OCI-LY7 (cell line): Measurements from ENCODE around the gene NFYC. TPM values are rescaled to one million over a fixed set of nuclear protein-coding genes. Genes with fewer than 3 reads are reported as not detected.

Experiments used
- BruUV-seq: library from RNA; stranded (reverse); fragments of 400-500 nt; replicated peaks from 2 replicates; lab custom pipeline; 2021; lab: Mats Ljungman, UMichigan
- CTCF ChIA-PET: fragments of 300-600 bp; sonication (Branson Sonifier 250); formaldehyde crosslinking; loops from one replicate; lab custom pipeline; 2022; ENCODE audit warnings: antibody characterized with exemption; ENCODE audit not compliant: unreplicated experiment; lab: Charles Lee
- POLR2A ChIA-PET: fragments of 300-600 bp; sonication (Branson Sonifier 250); formaldehyde crosslinking; loops from one replicate; lab custom pipeline; 2022; ENCODE audit warnings: antibody characterized with exemption; lab: Charles Lee
- DNase-seq: peaks from one replicate; pipeline ENCODE4 v3.0.0-alpha.2; 2015; ENCODE audit warnings: low spot score
- H2AFZ ChIP-seq: fragments of 200-600 bp; sonication (generic), shearing (Covaris generic); 2 replicates; pipeline ENCODE4 v1.6.1; 2014; ENCODE audit warnings: mild to moderate bottlenecking, antibody characterized with exemption, low read length, moderate library complexity
- H3K27ac ChIP-seq: fragments of 200-600 bp; sonication (generic); 2 replicates; pipeline ENCODE4 v1.5.1; 2014; ENCODE audit warnings: mixed run types, low read depth, mild to moderate bottlenecking, moderate library complexity, low read length, inconsistent platforms; ENCODE audit not compliant: poor library complexity, severe bottlenecking
- H3K36me3 ChIP-seq: fragments of 200-600 bp; sonication (generic); 2 replicates; pipeline ENCODE4 v1.6.1; 2014; ENCODE audit warnings: mild to moderate bottlenecking, antibody characterized with exemption, low read length, moderate library complexity, mixed read lengths; ENCODE audit not compliant: insufficient read depth
- H3K4me1 ChIP-seq: fragments of 200-600 bp; sonication (generic); 2 replicates; pipeline ENCODE4 v1.5.1; 2014; ENCODE audit warnings: mild to moderate bottlenecking, low read length; ENCODE audit not compliant: insufficient read depth, poor library complexity, severe bottlenecking
- H3K4me2 ChIP-seq: fragments of 200-600 bp; sonication (generic); 2 replicates; pipeline ENCODE4 v1.6.1; 2014; ENCODE audit warnings: mild to moderate bottlenecking, low read length
- H3K4me3 ChIP-seq: fragments of 200-600 bp; sonication (generic); 2 replicates; pipeline ENCODE4 v1.5.1; 2014; ENCODE audit warnings: mild to moderate bottlenecking, low read depth, low read length; ENCODE audit not compliant: poor library complexity, severe bottlenecking
- H3K79me2 ChIP-seq: fragments of 200-600 bp; sonication (generic); 2 replicates; pipeline ENCODE4 v1.6.1; 2016; ENCODE audit warnings: low read depth, mild to moderate bottlenecking, low read length, moderate library complexity, mixed read lengths; ENCODE audit not compliant: insufficient read depth
- H3K9me2 ChIP-seq: fragments of 200-600 bp; sonication (generic); 2 replicates; pipeline ENCODE4 v1.6.1; 2016; ENCODE audit warnings: mild to moderate bottlenecking, low read length, mixed read lengths; ENCODE audit not compliant: insufficient read depth
- H3K9me3 ChIP-seq: fragments of 200-600 bp; sonication (generic); 2 replicates; pipeline ENCODE4 v1.6.1; 2014; ENCODE audit warnings: mild to moderate bottlenecking, mixed run types, low read length, mixed read lengths
- H4K20me1 ChIP-seq: fragments of 200-600 bp; sonication (generic); 2 replicates; pipeline ENCODE4 v1.6.1; 2014; ENCODE audit warnings: mild to moderate bottlenecking, antibody characterized with exemption, low read length, moderate library complexity, mixed read lengths; ENCODE audit not compliant: insufficient read depth
- CTCF ChIP-seq: fragments of 200-600 bp; sonication (generic); conservative IDR thresholded peaks from 2 replicates; pipeline ENCODE4 v1.5.1; 2014; ENCODE audit warnings: mild to moderate bottlenecking, antibody characterized with exemption, low read length, moderate library complexity, mixed read lengths
- EZH2phosphoT487 ChIP-seq: fragments of 200-600 bp; sonication (generic); IDR thresholded peaks from 2 replicates; pipeline ENCODE4 v1.6.1; 2018; ENCODE audit warnings: low read depth, borderline replicate concordance, mild to moderate bottlenecking, mixed run types, antibody characterized with exemption, low read length, moderate library complexity, mixed read lengths
- intact Hi-C: fragments of 100-400 bp; cut with micrococcal nuclease; formaldehyde crosslinking; loops from one replicate; pipeline ENCODE4 v1.10.0; 2022; ENCODE audit not compliant: unreplicated experiment
- total RNA-seq, 2 experiments: library from RNA; depleted of rRNA in 1 of 2; stranded (reverse); fragments of >200 nt in 1 of 2; shearing (Covaris generic) in 1 of 2; gene quantifications; 2 replicates each; pipeline ENCODE4 v1.2.3, GENCODE V29; 2014 to 2022

Gene NFYC
- total RNA-seq, 2 experiments from 2014 or later = 39.1 to 71.0 TPM

DNA sequence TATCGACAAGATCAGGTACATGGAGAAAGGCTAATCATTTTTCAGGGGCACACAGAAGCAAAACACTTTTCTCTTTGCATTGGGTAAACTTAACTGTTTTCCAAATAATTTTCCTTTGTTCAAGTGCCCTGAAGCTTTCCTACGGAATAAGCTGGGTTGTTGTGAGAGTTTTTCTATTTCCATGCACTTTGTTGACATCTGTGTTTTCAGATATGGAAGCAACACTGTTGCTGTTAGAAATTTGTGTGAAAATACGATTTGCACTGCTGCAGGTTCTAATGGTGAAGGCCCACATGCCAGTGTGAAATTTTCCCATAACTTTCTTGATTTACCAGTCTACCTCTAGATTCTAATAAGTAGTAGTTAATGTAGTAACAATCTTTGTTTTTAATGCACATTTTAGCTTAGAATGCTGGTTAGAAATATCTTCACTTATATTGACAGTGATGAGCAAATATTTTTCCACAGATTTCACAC, 18.3 kb downstream of the NFYC start:
- Histone ChIP-seq H3K36me3 (peaks cover 13% of the 10 kb centered on the region), H3K9me2 (no peaks in the 10 kb centered on the region), H4K20me1 (peaks cover 4% of the 10 kb centered on the region; the same call in 1 of the 2 replicates), H2AFZ (no peak overlapping the region), H3K9me3 (no peaks in the 10 kb centered on the region), H3K4me2 (peak overlapping the region; percentile 90), H3K4me1 (peaks cover 56% of the 10 kb centered on the region), H3K4me3 (peak overlapping the region; percentile 78), H3K79me2 (peaks cover 97% of the 10 kb centered on the region), H3K27ac (peak overlapping the region; percentile 86)
- DNase-seq = no peak
- BruUV-seq = no TSS peak
- intact Hi-C loops = loop anchor here (5.0 kb wide), 1 partner anchor 178 kb away; the partner anchor contains the start of gene ZNF684
- ChIA-PET CTCF (interaction anchor here (1.0 kb wide), 1 partner anchor 9 kb away, joined by 4 read pairs; no protein-coding TSS in a partner anchor), POLR2A (interaction anchor here (1.0 to 15.4 kb wide), 5 partner anchors 9 to 46 kb away, joined by 3 to 168 read pairs (median 8); partner anchors contain the start of gene NFYC)
- TF ChIP-seq EZH2phosphoT487 (no peak), CTCF (no peak)

DNA sequence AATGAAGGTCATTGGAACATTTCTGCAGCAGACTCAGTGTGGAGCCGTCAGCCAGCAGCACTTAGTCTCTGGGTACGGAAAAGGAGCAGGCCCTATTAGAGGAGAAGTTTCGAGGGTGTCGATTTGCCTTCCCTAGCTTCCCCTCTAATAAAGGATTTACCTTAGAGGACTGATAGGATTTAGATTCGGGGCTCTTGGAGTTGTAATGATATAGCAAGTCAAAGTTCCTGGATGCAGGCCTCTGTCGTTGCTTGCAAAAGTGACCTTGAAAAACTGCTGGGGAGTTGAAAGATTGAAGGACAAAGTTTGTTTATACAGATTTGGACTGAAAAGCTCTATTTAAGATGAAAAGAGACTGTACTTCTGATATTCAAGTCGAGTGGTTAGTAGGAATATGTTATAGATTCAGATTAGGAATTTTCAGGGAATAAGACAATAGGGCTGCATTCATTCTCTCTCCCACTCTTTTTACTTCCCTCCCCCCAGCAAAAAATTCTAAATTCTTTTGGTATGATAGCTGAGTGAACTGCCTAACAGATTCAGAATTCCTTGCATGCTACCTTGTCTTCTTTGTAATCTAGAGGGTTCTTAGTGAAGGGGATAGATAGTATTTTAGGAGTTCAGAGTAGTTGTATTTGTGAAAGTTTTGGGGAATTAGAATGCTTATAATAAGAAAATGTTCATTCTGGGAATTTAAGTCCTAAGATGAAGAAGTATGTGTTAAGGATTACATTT, 19.2 kb downstream of the NFYC start:
- peaks cover 16% of the 10 kb centered on the region for H3K36me3 ChIP-seq
- peaks cover 95% of the 10 kb centered on the region for H3K79me2 ChIP-seq
- H3K27ac ChIP-seq = peak overlapping the region; percentile 86
- CTCF ChIA-PET = interaction anchor here (1.0 kb wide), 1 partner anchor 10 kb away, joined by 4 read pairs; no protein-coding TSS in a partner anchor
- peaks cover 4% of the 10 kb centered on the region; the same call in 1 of the 2 replicates for H4K20me1 ChIP-seq
- peak overlapping the region; percentile 78 for H3K4me3 ChIP-seq
- DNase-seq = no peak
- H3K9me3 ChIP-seq = no peaks in the 10 kb centered on the region
- intact Hi-C loops = loop anchor here (5.0 kb wide), 1 partner anchor 178 kb away; the partner anchor contains the start of gene ZNF684
- POLR2A ChIA-PET = interaction anchor here (0.6 to 15.4 kb wide), 7 partner anchors 9 to 147 kb away, joined by 3 to 168 read pairs (median 6); partner anchors contain the start of gene NFYC
- no peak overlapping the region for H2AFZ ChIP-seq
- H3K9me2 ChIP-seq = no peaks in the 10 kb centered on the region
- BruUV-seq = no TSS peak
- no peak for TF ChIP-seq CTCF
- no peak for TF ChIP-seq EZH2phosphoT487
- peaks cover 50% of the 10 kb centered on the region for H3K4me1 ChIP-seq
- peak overlapping the region; percentile 90 for H3K4me2 ChIP-seq
